ENCODE data around the gene SH3BP2.

Gene SH3BP2

GRCh38 chr4:2867758-2868491 lies 75.0 kb downstream of the SH3BP2 start:
- peak overlapping the region; percentile 12; the same call in 1 of the 2 replicates for H3K4me3 ChIP-seq (replicated peaks; ENCODE audit: low read depth, low read length)
- no peak for TF ChIP-seq CTCF (IDR thresholded peaks at IDR 0.05; ENCODE audit: low read depth, low read length, missing control alignments)
- DNase-seq (ENCODE audit: extremely low read depth, low read depth): no peak

DNA sequence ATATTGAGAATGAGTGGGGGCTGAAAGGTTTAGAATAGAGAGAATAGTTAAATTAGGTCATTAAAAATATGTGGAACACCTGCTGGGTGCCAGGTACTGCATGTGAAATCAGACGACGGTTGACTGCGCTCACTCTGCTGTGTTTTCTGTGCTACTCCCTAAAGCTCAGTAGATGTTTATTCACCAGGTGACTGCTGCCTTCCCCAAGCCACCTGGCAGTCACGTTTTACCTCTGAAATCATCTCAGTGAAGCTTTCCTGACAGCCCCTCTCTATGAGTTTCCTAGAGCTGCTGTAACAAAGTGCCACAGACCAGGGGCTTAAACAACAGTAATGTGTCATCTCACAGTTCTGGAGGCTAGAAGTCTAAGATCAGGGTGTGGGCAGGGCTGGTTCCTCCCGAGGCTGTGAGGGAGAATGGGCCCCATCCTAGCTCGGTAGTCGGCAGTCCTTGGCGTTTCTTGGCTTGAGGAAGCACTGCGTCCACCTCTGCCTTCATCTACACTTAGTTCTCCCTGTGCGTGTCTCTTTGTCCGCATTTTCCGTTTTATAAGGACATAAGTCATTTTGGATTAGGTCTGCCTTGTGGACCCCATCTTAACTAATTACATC lies 76.1 kb downstream of the SH3BP2 start:
- no peak for TF ChIP-seq CTCF (IDR thresholded peaks at IDR 0.05; ENCODE audit: low read depth, low read length, missing control alignments)
- DNase-seq (ENCODE audit: extremely low read depth, low read depth): no peak
- no peak overlapping the region for H3K4me3 ChIP-seq (replicated peaks; ENCODE audit: low read depth, low read length)

- DNase-seq (ENCODE audit: extremely low read depth, low read depth): no peak
- TF ChIP-seq CTCF (IDR thresholded peaks at IDR 0.05; ENCODE audit: low read depth, low read length, missing control alignments): no peak
Observed at GRCh38 chr4:2869659-2870058, 76.8 kb downstream of the SH3BP2 start.

GRCh38 chr4:2870082-2870481 lies 77.2 kb downstream of the SH3BP2 start:
- no peak overlapping the region for H3K4me3 ChIP-seq (replicated peaks; ENCODE audit: low read depth, low read length)
- no peak for TF ChIP-seq CTCF (IDR thresholded peaks at IDR 0.05; ENCODE audit: low read depth, low read length, missing control alignments)
- DNase-seq (ENCODE audit: extremely low read depth, low read depth): no peak

More at GRCh38 chr4:2869659-2870058, 76.8 kb downstream of the SH3BP2 start:
- H3K4me3 ChIP-seq (replicated peaks; ENCODE audit: low read depth, low read length): no peak overlapping the region

GRCh38 chr4:2871466-2871865 lies 78.6 kb downstream of the SH3BP2 start:
- DNase-seq (ENCODE audit: extremely low read depth, low read depth): no peak
- no peak for TF ChIP-seq CTCF (IDR thresholded peaks at IDR 0.05; ENCODE audit: low read depth, low read length, missing control alignments)
- H3K4me3 ChIP-seq (replicated peaks; ENCODE audit: low read depth, low read length): no peak overlapping the region

- H3K4me3 ChIP-seq (replicated peaks; ENCODE audit: low read depth, low read length): no peak overlapping the region
- no peak for DNase-seq (ENCODE audit: extremely low read depth, low read depth)
- TF ChIP-seq CTCF (IDR thresholded peaks at IDR 0.05; ENCODE audit: low read depth, low read length, missing control alignments): no peak
Observed at GRCh38 chr4:2871911-2872310, 79.0 kb downstream of the SH3BP2 start.

Measured in HFF-Myc (cell line).